SK-N-MC (cell line): Measurements from ENCODE around the gene DNER.

Experiments
- EZH2 ChIP-seq: fragments of 200-600 bp; sonication (generic); IDR thresholded peaks from one replicate; pipeline ENCODE4 v1.6.1; 2017; ENCODE audit warnings: antibody characterized with exemption
- FOXP2 ChIP-seq: optimal IDR thresholded peaks from 2 replicates; pipeline ENCODE3; 2011; ENCODE audit warnings: mild to moderate bottlenecking, moderate library complexity; ENCODE audit not compliant: insufficient read depth; ENCODE audit errors: extremely low read length, control extremely low read depth
- POLR2AphosphoS5 ChIP-seq: IDR thresholded peaks from 2 replicates; pipeline ENCODE4 v1.6.1; 2012; ENCODE audit warnings: mild to moderate bottlenecking, low read depth, low read length, borderline replicate concordance

GRCh38 chr2:229634601-229635370, 79.6 kb downstream of the DNER start:
- no peak for TF ChIP-seq POLR2AphosphoS5
- TF ChIP-seq EZH2 = no peak
- TF ChIP-seq FOXP2 = no peak
